NCI-H226 (cell line): Measurements from ENCODE around the gene CNST.
A peak's percentile ranks its signal among the peaks of the same experiment; 100 is the strongest.
"Not testable (repeated sequence)": the region's sequence is repeated elsewhere in the genome, so short reads cannot be mapped to it uniquely, and the experiment has no call there.

Experiments
- DNase-seq: peaks from one replicate; pipeline ENCODE4 v3.0.0-alpha.2; 2015

The CNST gene

GRCh38 chr1:246629976-246630375, 63.7 kb downstream of the CNST start:
- no peak for DNase-seq

DNA sequence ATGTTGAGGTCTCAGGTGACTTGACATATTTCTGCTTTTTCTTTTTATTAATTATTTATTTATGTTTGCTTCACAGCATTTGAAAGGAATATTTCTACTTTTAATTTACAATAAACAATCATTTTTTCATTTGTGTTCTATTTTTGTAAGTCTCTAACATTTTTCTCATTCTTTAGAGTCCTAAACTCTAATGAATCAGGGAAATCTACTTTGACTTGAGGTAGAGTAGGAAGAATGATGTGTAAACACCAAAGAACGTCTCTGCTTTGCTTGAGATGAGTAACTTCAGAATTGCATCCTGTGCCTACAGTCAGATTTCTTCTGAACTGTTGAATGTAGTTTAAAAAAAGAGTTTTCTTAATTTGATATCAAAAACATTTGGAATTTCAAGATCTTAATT, 65.2 kb downstream of the CNST start:
- peak; percentile 29 for DNase-seq

GRCh38 chr1:246632281-246633168, 66.3 kb downstream of the CNST start:
- peak; percentile 55 for DNase-seq

GRCh38 chr1:246634659-246635058, 68.4 kb downstream of the CNST start:
- DNase-seq, result not testable (repeated sequence)

GRCh38 chr1:246638941-246639655, 72.8 kb downstream of the CNST start:
- no peak for DNase-seq

DNA sequence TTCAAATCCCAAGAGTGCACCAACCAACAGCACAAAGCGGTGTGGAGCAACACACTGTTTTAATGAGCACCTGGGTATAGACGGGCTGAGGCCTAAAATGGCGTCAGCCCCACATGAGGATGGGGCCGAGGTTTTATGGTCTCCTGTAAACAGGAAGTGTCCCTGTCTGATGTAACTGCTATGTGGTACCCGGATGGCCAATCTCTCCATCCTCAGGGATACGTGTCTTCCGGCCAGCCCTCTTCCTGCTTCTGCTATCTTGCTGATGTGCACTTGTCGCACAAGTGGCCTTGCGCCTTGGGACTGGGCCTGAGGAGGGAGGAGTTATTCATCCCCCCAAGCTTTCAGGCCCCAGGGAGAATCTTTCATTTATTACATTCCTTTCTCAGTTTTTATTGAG, 73.5 kb downstream of the CNST start:
- no peak for DNase-seq

GRCh38 chr1:246640747-246641146, 74.5 kb downstream of the CNST start:
- no peak for DNase-seq

- no peak for DNase-seq
These were observed 75.1 kb downstream of the CNST start for GRCh38 chr1:246641394-246641793.

DNA sequence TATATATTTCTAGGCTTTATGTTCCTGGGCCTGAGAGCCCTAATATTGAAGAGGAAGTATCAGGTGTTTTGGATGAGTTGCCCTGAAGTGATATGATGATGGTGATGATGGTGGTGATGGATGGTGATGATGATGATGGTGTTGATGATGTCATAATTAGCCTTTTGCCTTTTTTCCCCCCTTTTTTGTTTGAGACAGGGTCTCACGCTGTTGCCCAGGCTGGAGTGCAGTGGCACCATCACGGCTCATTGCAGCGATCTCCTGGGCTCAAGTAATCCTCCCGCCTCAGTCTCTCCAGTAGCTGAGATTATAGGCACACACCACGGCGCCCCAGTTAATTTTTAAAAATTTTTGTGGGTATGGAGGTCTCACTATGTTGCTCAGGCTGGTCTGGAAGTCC, 76.5 kb downstream of the CNST start:
- no peak for DNase-seq

DNA sequence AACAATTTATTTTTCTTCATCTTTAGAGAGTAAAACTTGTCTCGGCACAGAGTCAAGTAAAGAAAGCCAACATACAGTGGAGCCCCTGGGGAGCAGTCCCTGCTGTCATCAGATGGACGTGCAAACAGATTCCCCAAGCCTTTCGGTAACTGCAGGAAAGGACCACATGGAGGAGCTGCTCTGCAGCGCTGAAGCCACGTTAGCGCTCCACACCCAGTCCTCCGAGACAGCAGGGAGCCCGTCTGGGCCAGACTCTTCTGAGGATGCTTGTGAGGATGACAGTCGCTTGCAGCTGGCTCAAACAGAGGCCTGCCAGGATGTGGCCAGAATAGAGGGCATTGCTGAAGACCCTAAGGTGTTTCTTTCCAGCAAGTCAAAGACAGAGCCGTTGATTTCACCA, 80.9 kb downstream of the CNST start:
- DNase-seq, result no peak

DNA sequence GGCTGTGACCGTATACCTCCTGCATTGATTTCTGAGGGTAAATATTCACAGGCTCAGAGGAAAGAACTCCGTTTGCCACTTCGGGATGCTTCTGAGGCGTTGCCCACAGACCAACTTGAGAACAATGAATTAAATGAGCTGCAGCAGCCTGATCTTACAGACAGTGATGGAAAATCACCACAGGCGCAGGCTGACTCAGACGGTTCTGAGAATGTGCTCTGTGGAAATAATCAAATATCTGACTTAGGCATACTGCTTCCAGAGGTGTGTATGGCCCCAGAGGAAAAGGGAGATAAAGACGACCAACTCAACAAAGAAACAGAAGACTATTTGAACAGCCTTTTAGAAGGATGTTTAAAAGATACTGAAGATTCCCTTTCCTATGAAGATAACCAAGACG, 81.3 kb downstream of the CNST start:
- no peak for DNase-seq

GRCh38 chr1:246651012-246651695, 84.9 kb downstream of the CNST start:
- DNase-seq, result no peak

DNA sequence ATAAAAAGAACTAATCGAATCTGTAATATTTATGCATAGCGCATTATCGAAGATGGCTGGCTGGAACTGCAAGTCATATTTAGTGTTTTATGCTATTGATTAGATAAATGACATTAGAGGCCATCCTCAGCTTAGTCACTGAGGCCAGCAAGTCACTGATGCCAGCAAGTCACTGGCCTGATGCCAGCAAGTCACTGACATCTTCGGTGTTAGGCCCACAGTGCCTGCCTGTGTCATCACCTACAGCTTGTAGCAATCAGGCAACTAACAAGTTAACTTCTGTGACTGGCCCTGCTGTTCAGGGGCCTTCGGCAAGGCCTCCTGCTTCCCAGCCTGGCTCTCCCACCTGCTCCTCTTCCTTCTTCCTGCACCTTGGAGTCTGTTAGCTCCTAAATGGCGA, 92.3 kb downstream of the CNST start:
- DNase-seq, result no peak

DNA sequence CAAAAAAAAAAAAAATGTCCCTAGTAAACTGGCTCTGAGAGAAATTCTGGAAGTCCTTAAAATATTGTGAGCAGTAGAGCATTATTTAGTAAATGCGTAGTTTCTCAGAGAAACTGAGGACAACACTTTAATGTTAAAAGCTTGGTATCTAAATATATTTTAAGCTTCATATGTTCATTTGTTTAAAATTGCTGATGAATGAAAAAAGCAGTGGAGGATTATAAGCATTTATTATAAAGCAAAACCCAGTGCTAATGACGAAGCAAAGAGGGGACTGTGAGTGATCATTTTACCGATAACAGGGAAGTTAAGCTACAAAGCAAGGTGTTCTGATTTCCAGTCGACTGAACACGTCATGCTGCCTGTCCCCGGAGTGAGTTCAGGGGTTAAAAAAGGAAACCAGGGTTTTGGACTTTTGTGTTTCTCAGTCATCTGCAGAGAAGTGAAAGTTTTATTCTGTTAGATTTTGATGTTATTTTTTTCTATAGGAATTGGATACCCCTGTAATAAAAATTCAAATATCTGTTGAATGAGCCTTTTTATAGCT, 93.4 kb downstream of the CNST start:
- no peak for DNase-seq

- no peak for DNase-seq
These were observed 95.2 kb downstream of the CNST start for GRCh38 chr1:246661451-246661850.

DNA sequence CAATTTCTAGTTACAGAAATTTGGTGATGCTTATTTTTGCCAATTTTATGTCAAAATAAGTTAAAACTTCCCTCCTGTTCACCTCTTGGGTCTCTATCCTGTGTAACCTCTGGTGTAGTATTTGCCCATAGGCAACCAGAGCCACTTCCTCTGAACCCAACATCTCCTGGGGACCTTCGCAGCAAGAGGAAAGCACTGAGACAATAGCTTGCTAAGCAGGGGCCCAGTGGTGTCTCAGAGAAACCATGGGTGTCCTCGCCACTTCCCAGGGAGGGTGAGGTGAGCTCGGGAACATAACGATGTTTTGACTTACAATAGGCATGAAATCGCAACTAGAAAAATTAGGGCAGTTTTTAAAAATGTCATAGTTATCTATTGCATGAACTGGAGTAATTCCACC, 101.5 kb downstream of the CNST start:
- DNase-seq, result no peak

GRCh38 chr1:246669659-246670058, 103.4 kb downstream of the CNST start:
- no peak for DNase-seq

- DNase-seq, result no peak
These were observed 107.8 kb downstream of the CNST start for GRCh38 chr1:246674049-246674448.

DNA sequence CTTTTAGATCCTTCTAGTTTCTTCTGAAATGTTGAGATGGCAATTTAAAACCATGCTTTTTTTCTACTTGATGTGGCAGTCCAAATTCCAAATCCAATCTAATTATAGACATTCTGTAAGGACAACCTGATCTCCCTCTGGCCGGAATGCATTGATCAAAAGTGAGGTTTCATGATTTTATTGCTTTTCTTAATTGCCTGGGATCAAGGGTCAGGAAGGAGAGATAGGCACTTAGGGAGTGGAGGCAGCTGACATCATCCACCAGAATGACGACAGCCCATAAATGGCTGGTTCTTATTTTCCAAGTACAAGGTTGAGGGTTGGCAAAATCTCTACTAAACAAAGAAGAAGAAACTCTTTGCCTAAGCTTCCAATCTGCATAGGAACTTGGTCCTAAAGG, 111.6 kb downstream of the CNST start:
- DNase-seq, result no peak

DNA sequence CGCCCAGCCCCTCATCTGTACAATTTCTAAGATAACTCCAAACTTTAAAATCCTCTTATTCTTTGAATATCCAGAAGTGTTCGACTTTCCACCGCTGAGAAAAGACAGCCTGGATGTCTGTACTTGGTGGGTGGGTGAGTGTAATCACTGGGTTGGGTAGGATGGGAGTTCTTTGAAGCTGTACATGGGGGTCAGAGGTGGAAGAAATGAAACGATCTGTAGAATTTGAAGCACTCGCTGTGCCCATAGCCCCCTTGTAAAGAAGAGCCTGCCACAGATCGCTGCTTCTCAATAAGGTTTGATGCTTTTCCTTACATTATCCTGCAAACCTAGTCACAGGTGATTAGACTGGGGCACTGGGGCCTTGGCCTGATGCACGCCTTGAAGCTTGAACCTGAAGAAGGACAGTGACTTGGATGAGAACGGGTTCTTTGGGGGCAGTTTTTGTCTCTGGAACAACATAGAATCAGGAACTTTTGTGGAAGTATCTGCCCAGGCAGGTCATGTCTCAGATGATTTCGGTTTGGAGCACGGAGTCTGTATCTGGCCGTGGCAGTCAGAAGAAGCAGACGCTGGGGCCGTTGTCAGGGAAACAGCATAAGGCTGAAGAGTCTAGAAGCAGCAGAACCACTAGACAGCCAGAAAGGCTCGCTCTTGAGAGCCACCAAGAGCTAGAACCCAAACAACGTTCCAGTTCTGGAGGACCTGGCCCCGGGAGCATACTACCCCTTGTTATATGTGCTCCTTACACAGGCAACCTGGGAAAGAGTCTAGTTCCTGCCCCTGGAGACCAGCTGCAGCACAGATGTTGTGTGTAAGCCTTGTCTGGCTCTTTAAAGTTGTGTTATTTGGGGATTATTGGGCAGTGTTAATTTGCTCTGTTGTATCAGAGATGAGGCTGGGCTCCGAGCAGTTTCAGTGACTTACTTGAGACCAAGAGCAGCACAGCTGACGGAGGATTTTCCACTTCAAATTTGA, 112.8 kb downstream of the CNST start:
- DNase-seq, result no peak

DNA sequence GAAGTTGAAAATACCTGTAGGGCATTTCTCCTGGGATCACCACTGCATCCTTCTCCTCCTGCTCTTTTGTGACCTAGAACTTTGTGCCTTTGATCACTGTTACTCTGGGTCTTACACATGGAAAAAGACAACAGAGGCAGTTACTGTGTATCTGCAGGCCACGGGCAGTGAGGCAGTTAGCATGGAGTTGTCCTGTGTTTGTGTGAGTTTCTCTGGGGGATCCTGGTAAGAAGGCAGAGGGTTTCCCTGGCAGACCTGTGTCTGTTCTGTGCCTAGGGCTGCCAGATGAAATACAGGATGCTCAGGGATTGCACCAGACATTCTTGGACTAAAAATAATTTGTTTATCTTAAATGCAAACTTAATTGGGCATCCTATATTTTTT, 113.5 kb downstream of the CNST start:
- no peak for DNase-seq

- DNase-seq, result no peak
These were observed 113.9 kb downstream of the CNST start for GRCh38 chr1:246680190-246680589.
